ENCODE results near the gene PAQR5. TPM values are rescaled to one million over a fixed set of nuclear protein-coding genes. Genes with fewer than 3 reads are reported as not detected.

The PAQR5 gene
- total and polyA plus RNA-seq, 9 of the 15 experiments (the other 6 are each of a cell fraction or from before 2014, with no cell fraction given): 0.04 to 0.08 TPM; not detected in 7

- no peak overlapping the region for H2AFZ ChIP-seq (ENCODE audit: low read depth, low read length)
- in situ Hi-C loops (cut with MboI) (no loop called here), intact Hi-C loops (cut with micrococcal nuclease) (no loop called here)
- H3K4me1 ChIP-seq (replicated peaks in 1 of 2; ENCODE audit: control insufficient read depth in 2 of 2, insufficient read depth in 2 of 2, low read length in 2 of 2): no peaks in the 10 kb centered on the region
- ATAC-seq (no peak), DNase-seq (ENCODE audit: extremely low read depth in 1 of 4, low spot score in 3 of 4) (no peak), FAIRE-seq (no peak)
- H3K4me3 ChIP-seq: no peak overlapping the region
- no TSS peak for BruUV-seq (replicated peaks)
- TF ChIP-seq PTTG1 (tag; IDR thresholded peaks at IDR 0.05; ENCODE audit: low read depth) (no peak), JUNB (CRISPR knock-in tag; conservative IDR thresholded peaks at IDR 0.05) (no peak)
- H4K20me1 ChIP-seq (replicated peaks; ENCODE audit: control insufficient read depth, insufficient read depth, low read length): no peaks in the 10 kb centered on the region
- H3K4me2 ChIP-seq (ENCODE audit: insufficient read depth, low read length): no peak overlapping the region
- POLR2A ChIA-PET: no interaction called here
- no peaks in the 10 kb centered on the region for H3K9me1 ChIP-seq (ENCODE audit: control insufficient read depth, insufficient read depth, low read length)
- H3K9me3 ChIP-seq (replicated peaks; ENCODE audit: control insufficient read depth, insufficient read depth, low read depth, low read length): no peaks in the 10 kb centered on the region
- H3K27me3 ChIP-seq (ENCODE audit: control insufficient read depth in 2 of 2, insufficient read depth in 2 of 2, low read length in 2 of 2): peaks cover 8 to 24% of the 10 kb centered on the region in 2 experiments; a peak in 4 of 5 replicates
- no peak overlapping the region for H3K27ac ChIP-seq (ENCODE audit: extremely low read depth, low read depth, low read length)
- CTCF ChIA-PET (ENCODE audit: low intra/inter-chr PET ratio): no interaction called here
- no peaks in the 10 kb centered on the region for H3K79me2 ChIP-seq (ENCODE audit: control insufficient read depth, insufficient read depth, low read length)
- H3K9ac ChIP-seq (ENCODE audit: insufficient read depth in 1 of 2, low read depth in 2 of 2, low read length in 2 of 2): no peak overlapping the region
- WGBS (ENCODE audit: insufficient coverage, low coverage, missing lambda C conversion rate): 3% methylated on average over 4 of the region's 4 CpGs
- no peaks in the 10 kb centered on the region for H3K36me3 ChIP-seq (ENCODE audit: control insufficient read depth, insufficient read depth, low read length)
Measured at GRCh38 chr15:69351333-69351732, 52.6 kb downstream of the PAQR5 start.

GRCh38 chr15:69351884-69352283, 53.2 kb downstream of the PAQR5 start:
- Histone ChIP-seq H4K20me1 (replicated peaks; ENCODE audit: control insufficient read depth, insufficient read depth, low read length) (no peaks in the 10 kb centered on the region), H3K79me2 (ENCODE audit: control insufficient read depth, insufficient read depth, low read length) (no peaks in the 10 kb centered on the region), H3K9ac (ENCODE audit: insufficient read depth in 1 of 2, low read depth in 2 of 2, low read length in 2 of 2) (no peak overlapping the region), H3K9me3 (replicated peaks; ENCODE audit: control insufficient read depth, insufficient read depth, low read depth, low read length) (no peaks in the 10 kb centered on the region), H2AFZ (ENCODE audit: low read depth, low read length) (no peak overlapping the region), H3K4me3 (no peak overlapping the region), H3K4me2 (ENCODE audit: insufficient read depth, low read length) (no peak overlapping the region), H3K9me1 (ENCODE audit: control insufficient read depth, insufficient read depth, low read length) (no peaks in the 10 kb centered on the region), H3K36me3 (ENCODE audit: control insufficient read depth, insufficient read depth, low read length) (no peaks in the 10 kb centered on the region), H3K4me1 (replicated peaks in 1 of 2; ENCODE audit: control insufficient read depth in 2 of 2, insufficient read depth in 2 of 2, low read length in 2 of 2) (no peaks in the 10 kb centered on the region), H3K27me3 (ENCODE audit: control insufficient read depth in 2 of 2, insufficient read depth in 2 of 2, low read length in 2 of 2) (peaks cover 8 to 24% of the 10 kb centered on the region in 2 experiments; a peak in 4 of 5 replicates), H3K27ac (ENCODE audit: extremely low read depth, low read depth, low read length) (no peak overlapping the region)
- 8% methylated on average over 2 of the region's 2 CpGs for WGBS (ENCODE audit: insufficient coverage, low coverage, missing lambda C conversion rate)
- no TSS peak for BruUV-seq (replicated peaks)
- intact Hi-C loops (cut with micrococcal nuclease) (no loop called here), in situ Hi-C loops (cut with MboI) (no loop called here)
- DNase-seq (ENCODE audit: extremely low read depth in 1 of 4, low spot score in 3 of 4) (no peak), FAIRE-seq (no peak), ATAC-seq (no peak)
- CTCF ChIA-PET (ENCODE audit: low intra/inter-chr PET ratio): no interaction called here
- POLR2A ChIA-PET: no interaction called here
- no peak for TF ChIP-seq PCBP1 (IDR thresholded peaks at IDR 0.05; ENCODE audit: low read depth, low read length, poor library complexity, severe bottlenecking)
- 0 out of 2 replicates have a peak, but pooled peaks have one; percentile 33 for TF ChIP-seq FOXJ2 (tag; IDR thresholded peaks at IDR 0.05)
- no peak for TF ChIP-seq NCOR1 (IDR thresholded peaks at IDR 0.05)
- TF ChIP-seq FOSL1 (tag; conservative IDR thresholded peaks at IDR 0.05): peak; percentile 46; the same call in 1 of the 2 replicates
